Stomach (tissue), 9 donors: Measurements from ENCODE around the gene NEDD9. TPM values are rescaled to one million over a fixed set of nuclear protein-coding genes. Genes with fewer than 3 reads are reported as not detected.

Source experiments
- DNase-seq, 2 donors: peaks; one replicate each; pipeline versions ENCODE4 v3.0.0 to v3.0.0-alpha.2; 2013 to 2019
- H3K27ac ChIP-seq, 5 donors: fragments of 200-600 bp in 4 of 5; sonication (generic) in 4 of 5; one replicate each; pipeline ENCODE4 v1.5.1; 2013 to 2019; ENCODE audit warnings: mild to moderate bottlenecking in 1 of 5, moderate library complexity in 1 of 5
- H3K27me3 ChIP-seq, 3 donors: fragments of 200-600 bp; sonication (generic); one replicate each; pipeline ENCODE4 v1.5.1; 2017 to 2019; ENCODE audit warnings: mixed run types in 1 of 3
- H3K36me3 ChIP-seq, 4 donors: fragments of 200-600 bp; sonication (generic); 1 replicate in 3 of 4; 2 replicates in 1 of 4; pipeline ENCODE4 v1.5.1; 2016 to 2019
- H3K4me1 ChIP-seq, 4 donors: fragments of 200-600 bp; sonication (generic); one replicate each; pipeline ENCODE4 v1.5.1; 2016 to 2019
- H3K4me3 ChIP-seq, 4 donors: fragments of 200-600 bp; sonication (generic) in 3 of 4; one replicate each; pipeline ENCODE4 v1.5.1; 2016 to 2019; ENCODE audit warnings: mild to moderate bottlenecking in 1 of 4
- H3K9me3 ChIP-seq, 4 donors: fragments of 200-600 bp; sonication (generic); one replicate each; pipeline ENCODE4 v1.5.1; 2016 to 2019
- CTCF ChIP-seq, 7 experiments: fragments of 450-650 bp in 4 of 7; fragments of 200-600 bp in 3 of 7; sonication (generic) in 3 of 7; IDR thresholded peaks; one replicate each; pipeline ENCODE4 v1.5.1; 2016 to 2019; ENCODE audit warnings: antibody characterized with exemption in 7 of 7, control low read depth in 2 of 7, mild to moderate bottlenecking in 1 of 7
- EP300 ChIP-seq: sonication (generic); formaldehyde crosslinking; IDR thresholded peaks from one replicate; pipeline ENCODE4 v1.6.1; 2017; ENCODE audit warnings: antibody characterized with exemption
- POLR2A ChIP-seq, 4 donors: fragments of 450-650 bp; IDR thresholded peaks; one replicate each; pipeline ENCODE4 v1.6.1; 2016; ENCODE audit warnings: antibody characterized with exemption in 4 of 4, control low read depth in 2 of 4, mild to moderate bottlenecking in 1 of 4, moderate library complexity in 1 of 4
- POLR2AphosphoS5 ChIP-seq, 3 donors: sonication (generic); formaldehyde crosslinking; IDR thresholded peaks; one replicate each; pipeline ENCODE4 v1.6.1; 2016; ENCODE audit warnings: antibody characterized with exemption in 3 of 3
- WGBS, 5 donors: extraction: QIAGEN DNeasy Blood & Tissue Kit in 3 of 5; methylation state at CpG; one replicate each; pipeline versions ENCODE4 v1.1.5 to v1.1.7; 2013 to 2018; 5-methylcytosine and 5-hydroxymethylcytosine counted together
- intact Hi-C: fragments of 100-400 bp; cut with DNase I; formaldehyde crosslinking; loops from one replicate; pipeline ENCODE4 v1.15.1; 2023; ENCODE audit warnings: low total_unique reads
- polyA plus RNA-seq, 3 donors: library from polyadenylated mRNA; stranded (reverse); fragments of 200-250 nt; gene quantifications; one replicate each; pipeline ENCODE4 v1.2.3, GENCODE V29; 2013
- total RNA-seq, 5 donors: library from RNA; depleted of rRNA; stranded (reverse); fragments of >200 nt; gene quantifications; one replicate each; pipeline versions ENCODE4 v1.1.0 to v1.2.3, GENCODE V29; 2014 to 2016
- donor health status: healthy with polysubstance abuse.
- donor health status: Bipolar disorder and iron deficiency.
- donor health status: healthy.

The NEDD9 gene
- total and polyA plus RNA-seq, 8 donors: 4.2 to 97.9 (median 26.9) TPM

- H3K4me3 ChIP-seq: peak overlapping the region; percentile 54 to 67 (median 58)
- TF ChIP-seq POLR2AphosphoS5 (IDR thresholded peaks at IDR 0.05): peak in 1 of 3 donors; percentile 32
- no peak for TF ChIP-seq CTCF (IDR thresholded peaks at IDR 0.05)
- peak in 1 of 2 donors; percentile 72 for DNase-seq
- no peaks in the 10 kb centered on the region for H3K9me3 ChIP-seq
- H3K4me1 ChIP-seq: peaks cover 7 to 55% (median 30%) of the 10 kb centered on the region in 4 donors
- 18 to 46% (median 29%) methylated on average over 9 of the region's 9 CpGs for WGBS, 5 donors
- no peaks in the 10 kb centered on the region for H3K27me3 ChIP-seq
- H3K36me3 ChIP-seq: no peaks in the 10 kb centered on the region
- intact Hi-C loops: loop anchor here (10.0 kb wide), 1 partner anchor 264 kb away; no protein-coding TSS in a partner anchor
- peak overlapping the region; percentile 74 to 93 (median 89) for H3K27ac ChIP-seq
These were observed 2.0 kb downstream of the NEDD9 start for GRCh38 chr6:11230158-11231107.

- intact Hi-C loops: loop anchor here (10.0 kb wide), 1 partner anchor 265 kb away; no protein-coding TSS in a partner anchor
- 15 to 34% (median 26%) methylated on average over 5 of the region's 5 CpGs for WGBS, 5 donors
- DNase-seq: peak in 1 of 2 donors; percentile 86
- Histone ChIP-seq H3K4me1 (peaks cover 7 to 63% (median 34%) of the 10 kb centered on the region in 4 donors), H3K27ac (peak overlapping the region; percentile 39 to 93 (median 89)), H3K36me3 (no peaks in the 10 kb centered on the region), H3K27me3 (no peaks in the 10 kb centered on the region), H3K4me3 (peak overlapping the region; percentile 54 to 67 (median 58)), H3K9me3 (no peaks in the 10 kb centered on the region)
- peak in 1 of 3 donors; percentile 18 for TF ChIP-seq POLR2AphosphoS5 (IDR thresholded peaks at IDR 0.05)
- no peak for TF ChIP-seq EP300
- TF ChIP-seq CTCF (IDR thresholded peaks at IDR 0.05): no peak
- TF ChIP-seq POLR2A (IDR thresholded peaks at IDR 0.05): no peak
These were observed 2.8 kb downstream of the NEDD9 start for GRCh38 chr6:11229655-11230046.

- DNase-seq: peak in 1 of 2 donors; percentile 71
- Histone ChIP-seq H3K4me3 (peak overlapping the region; percentile 54 to 67 (median 58)), H3K9me3 (no peaks in the 10 kb centered on the region), H3K4me1 (peaks cover 11 to 67% (median 36%) of the 10 kb centered on the region in 4 donors), H3K36me3 (no peaks in the 10 kb centered on the region), H3K27me3 (no peaks in the 10 kb centered on the region), H3K27ac (peak overlapping the region; percentile 26 to 93 (median 89))
- TF ChIP-seq POLR2A (IDR thresholded peaks at IDR 0.05) (no peak), CTCF (IDR thresholded peaks at IDR 0.05) (no peak), EP300 (no peak), POLR2AphosphoS5 (IDR thresholded peaks at IDR 0.05) (no peak)
- intact Hi-C loops: no loop called here
- WGBS, 5 donors: 17 to 33% (median 22%) methylated on average over 12 to 20 of the region's 20 CpGs
These were observed 3.4 kb downstream of the NEDD9 start for GRCh38 chr6:11228935-11229654.

- Histone ChIP-seq H3K9me3 (no peaks in the 10 kb centered on the region), H3K27me3 (no peaks in the 10 kb centered on the region), H3K4me1 (peaks cover 7 to 71% (median 42%) of the 10 kb centered on the region in 4 donors), H3K27ac (peak overlapping the region in 3 of 5 donors; percentile 87 to 93 (median 93)), H3K36me3 (no peaks in the 10 kb centered on the region), H3K4me3 (peak overlapping the region in 2 of 4 donors; percentile 12 to 58)
- intact Hi-C loops: no loop called here
- TF ChIP-seq EP300 (no peak), POLR2A (IDR thresholded peaks at IDR 0.05) (no peak), CTCF (IDR thresholded peaks at IDR 0.05) (no peak), POLR2AphosphoS5 (IDR thresholded peaks at IDR 0.05) (no peak)
- DNase-seq: no peak
- 63 to 81% (median 71%) methylated on average over 5 of the region's 5 CpGs for WGBS, 5 donors
These were observed 4.8 kb downstream of the NEDD9 start for GRCh38 chr6:11227698-11228097.
